ENCODE results near the gene TBKBP1.

- TF ChIP-seq CTCF (conservative IDR thresholded peaks at IDR 0.05 in 1 of 2, IDR thresholded peaks at IDR 0.05 in 1 of 2; ENCODE audit: extremely low read depth in 1 of 2, insufficient read depth in 1 of 2, low read depth in 1 of 2, low read length in 2 of 2) (no peak), EZH2 (IDR thresholded peaks at IDR 0.05; ENCODE audit: borderline replicate concordance, low read length) (no peak)
Observed at GRCh38 chr17:47690121-47690520, 3.8 kb upstream of the TBKBP1 start.
